ENCODE data around the gene GARIN5B. TPM values are rescaled to one million over a fixed set of nuclear protein-coding genes. Genes with fewer than 3 reads are reported as not detected.

The GARIN5B gene
- total and polyA plus RNA-seq, 8 donors, result 0.04 to 0.06 TPM; not detected in 6

DNA sequence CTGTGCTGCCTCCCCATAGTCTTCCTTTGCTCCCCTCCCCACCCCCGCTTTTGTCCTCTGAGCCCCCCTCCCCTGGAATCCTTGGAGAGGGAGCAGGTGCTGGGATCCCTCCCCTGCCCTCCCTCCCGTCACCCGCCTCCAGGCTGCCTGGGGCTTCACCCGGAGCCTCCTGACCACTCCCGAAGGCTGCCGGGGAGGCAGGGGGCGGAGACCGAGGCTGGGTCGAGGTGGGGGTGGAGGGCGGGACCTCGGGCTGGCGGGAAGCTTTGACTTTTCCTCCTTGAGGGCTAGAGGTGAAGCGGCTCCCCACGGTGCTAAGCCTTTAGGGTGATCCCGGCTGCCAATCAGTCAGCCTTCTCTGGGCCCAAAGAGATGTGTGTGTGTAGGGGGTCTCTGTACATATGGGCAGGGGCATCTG lies 21.9 kb downstream of the GARIN5B start:
- TF ChIP-seq, protein P1, sequence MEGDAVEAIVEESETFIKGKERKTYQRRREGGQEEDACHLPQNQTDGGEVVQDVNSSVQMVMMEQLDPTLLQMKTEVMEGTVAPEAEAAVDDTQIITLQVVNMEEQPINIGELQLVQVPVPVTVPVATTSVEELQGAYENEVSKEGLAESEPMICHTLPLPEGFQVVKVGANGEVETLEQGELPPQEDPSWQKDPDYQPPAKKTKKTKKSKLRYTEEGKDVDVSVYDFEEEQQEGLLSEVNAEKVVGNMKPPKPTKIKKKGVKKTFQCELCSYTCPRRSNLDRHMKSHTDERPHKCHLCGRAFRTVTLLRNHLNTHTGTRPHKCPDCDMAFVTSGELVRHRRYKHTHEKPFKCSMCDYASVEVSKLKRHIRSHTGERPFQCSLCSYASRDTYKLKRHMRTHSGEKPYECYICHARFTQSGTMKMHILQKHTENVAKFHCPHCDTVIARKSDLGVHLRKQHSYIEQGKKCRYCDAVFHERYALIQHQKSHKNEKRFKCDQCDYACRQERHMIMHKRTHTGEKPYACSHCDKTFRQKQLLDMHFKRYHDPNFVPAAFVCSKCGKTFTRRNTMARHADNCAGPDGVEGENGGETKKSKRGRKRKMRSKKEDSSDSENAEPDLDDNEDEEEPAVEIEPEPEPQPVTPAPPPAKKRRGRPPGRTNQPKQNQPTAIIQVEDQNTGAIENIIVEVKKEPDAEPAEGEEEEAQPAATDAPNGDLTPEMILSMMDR (IDR thresholded peaks at IDR 0.05), result no peak
- intact Hi-C loops (cut with DNase I), result no loop called here
- Histone ChIP-seq H3K4me1 (peaks cover 8 to 24% of the 10 kb centered on the region in 2 donors), H3K4me3 (peak overlapping the region; percentile 46 to 63), H3K9me3 (no peaks in the 10 kb centered on the region), H3K27me3 (peaks cover 0 to 3% of the 10 kb centered on the region in 2 donors), H3K27ac (no peak overlapping the region), H3K36me3 (peaks cover 0 to 34% of the 10 kb centered on the region in 2 donors)
- DNase-seq (peak; percentile 26 to 90 (median 86)), ATAC-seq (peak; percentile 26)

DNA sequence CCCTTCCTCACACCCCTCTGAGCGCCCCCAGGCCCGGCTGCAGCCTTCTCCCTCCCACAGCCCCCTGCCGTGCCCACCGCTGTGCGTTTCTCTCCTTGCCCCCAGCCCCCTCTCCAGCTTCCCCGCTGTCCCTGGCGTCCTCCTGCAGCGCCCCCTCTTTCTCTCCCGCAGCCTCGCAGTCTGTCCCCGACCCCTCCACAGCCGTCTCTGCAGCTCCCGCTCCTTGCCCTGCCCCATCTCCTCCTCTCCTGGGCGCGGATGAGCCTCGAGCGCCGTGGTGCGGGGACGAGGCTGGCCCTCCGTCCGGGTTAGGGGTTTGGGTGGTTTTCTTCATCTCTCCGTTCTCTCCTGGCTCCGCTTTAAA lies 22.3 kb downstream of the GARIN5B start:
- Histone ChIP-seq H3K27me3 (peaks cover 0 to 7% of the 10 kb centered on the region in 2 donors), H3K9me3 (no peaks in the 10 kb centered on the region), H3K4me3 (peak overlapping the region; percentile 46 to 63), H3K4me1 (peaks cover 8 to 24% of the 10 kb centered on the region in 2 donors), H3K27ac (no peak overlapping the region), H3K36me3 (peaks cover 0 to 31% of the 10 kb centered on the region in 2 donors)
- intact Hi-C loops (cut with DNase I), result no loop called here
- peak in 1 of 4 donors; percentile 53 for DNase-seq
- TF ChIP-seq, protein P1 (IDR thresholded peaks at IDR 0.05), result no peak
- ATAC-seq, result no peak

DNA sequence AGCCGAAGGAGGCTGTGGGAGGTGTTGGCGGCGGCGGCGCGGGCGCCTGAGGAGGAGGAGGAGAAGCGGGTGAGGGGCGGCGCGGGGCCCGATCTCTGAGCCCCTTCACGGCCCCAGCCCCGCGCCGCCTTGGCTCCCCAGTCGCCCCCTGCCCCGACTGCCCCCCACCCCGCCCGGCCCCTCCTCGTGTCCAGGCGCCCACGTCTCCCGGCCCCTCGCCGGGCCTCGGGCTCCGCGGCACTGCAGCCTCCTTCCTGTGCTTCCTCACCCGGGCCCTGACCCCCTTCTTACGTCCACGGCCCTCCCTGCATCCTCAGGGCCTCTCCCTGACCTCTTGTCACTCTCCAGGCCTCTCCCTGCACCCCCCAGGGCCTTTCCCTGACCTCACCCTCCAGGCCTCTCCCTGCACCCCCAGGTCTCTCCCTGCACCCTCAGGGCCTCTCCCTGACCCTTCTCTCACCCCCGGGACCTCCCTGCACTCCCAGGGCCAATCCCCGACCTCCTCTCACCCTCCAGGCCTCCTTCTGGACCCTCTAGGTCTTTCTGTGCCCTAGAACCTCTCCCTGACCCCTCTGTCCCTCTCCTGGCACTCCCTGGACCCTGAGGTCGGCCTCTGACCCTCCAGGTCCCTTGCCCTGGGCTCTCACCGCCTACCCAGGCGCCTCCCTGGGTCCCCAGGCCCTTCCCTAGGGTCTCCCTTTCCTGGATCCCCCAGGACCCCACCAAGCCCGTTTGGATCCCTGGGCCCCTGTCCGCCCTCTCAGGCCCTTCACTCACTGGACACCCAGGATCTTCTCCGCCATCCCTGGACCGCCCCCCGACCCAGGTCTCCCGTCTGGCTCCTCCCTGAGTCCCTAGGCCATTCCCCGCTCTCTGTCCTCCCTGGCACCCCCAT lies 22.9 kb downstream of the GARIN5B start:
- intact Hi-C loops (cut with DNase I), result no loop called here
- Histone ChIP-seq H3K27me3 (peaks cover 0 to 13% of the 10 kb centered on the region in 2 donors), H3K4me3 (peak overlapping the region; percentile 46 to 63), H3K27ac (peak overlapping the region; percentile 77 to 97), H3K9me3 (no peaks in the 10 kb centered on the region), H3K36me3 (peaks cover 0 to 29% of the 10 kb centered on the region in 2 donors), H3K4me1 (peaks cover 8 to 24% of the 10 kb centered on the region in 2 donors)
- DNase-seq (no peak), ATAC-seq (no peak)
- TF ChIP-seq, protein P1 (IDR thresholded peaks at IDR 0.05), result no peak

DNA sequence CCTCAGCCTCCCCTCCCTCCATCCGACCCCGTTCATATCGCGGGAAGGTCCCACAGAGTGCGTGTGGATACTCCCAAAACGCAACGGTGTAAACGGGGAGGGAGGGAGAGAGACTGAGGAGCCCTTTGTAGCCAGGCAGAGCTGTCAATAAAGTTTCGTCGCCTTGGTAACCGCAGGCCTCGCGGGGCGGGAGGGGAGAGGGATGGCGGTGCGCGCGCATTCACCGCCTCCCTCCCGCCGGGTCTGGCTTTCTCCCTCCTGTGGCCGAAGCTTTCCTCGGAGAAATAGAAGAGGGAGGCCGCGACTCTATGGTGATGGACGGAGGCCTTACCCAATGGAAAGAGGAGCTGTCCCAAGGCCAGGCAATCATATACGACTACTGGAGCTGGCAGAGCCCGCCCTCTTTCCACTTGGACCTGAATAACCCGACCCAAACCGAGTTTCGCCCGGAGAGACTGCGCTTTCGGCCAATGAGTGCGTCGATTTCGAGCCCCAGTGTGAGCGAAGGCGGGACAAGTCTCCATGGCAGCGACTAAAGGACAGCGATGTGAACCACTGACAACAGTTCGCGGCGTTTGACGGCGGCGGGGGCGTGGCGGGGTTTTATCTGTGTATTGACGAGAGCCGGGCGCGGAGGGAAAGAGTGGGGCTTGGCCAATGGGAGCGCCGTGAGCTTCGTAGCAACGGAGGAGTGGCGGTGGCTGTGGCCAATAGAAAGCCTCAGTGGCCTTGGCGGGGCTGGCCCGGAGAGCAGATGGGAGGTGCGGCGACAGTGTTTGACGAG lies 23.8 kb downstream of the GARIN5B start, which contains the start of gene KMT5C:
TSS of gene KMT5C (plus strand) at position 772 of the 784 bp plus-strand sequence. CDS start 2,061 bp downstream, outside the sequence.
- H3K36me3 ChIP-seq, result peaks cover 0 to 21% of the 10 kb centered on the region in 2 donors
- peaks cover 8 to 24% of the 10 kb centered on the region in 2 donors for H3K4me1 ChIP-seq
- TF ChIP-seq, protein P1 (IDR thresholded peaks at IDR 0.05), result peak; percentile 21 to 52
- H3K27ac ChIP-seq, result peak within 1 kb of the TSS; percentile 95 to 97
- ATAC-seq, result peak; percentile 89
- H3K4me3 ChIP-seq, result peak within 1 kb of the TSS; percentile 46 to 63
- no peaks in the 10 kb centered on the region for H3K9me3 ChIP-seq
- intact Hi-C loops (cut with DNase I), result no loop called here
- DNase-seq, result peak; percentile 99 to 100 (median 100)
- peaks cover 0 to 20% of the 10 kb centered on the region in 2 donors for H3K27me3 ChIP-seq
